ENCODE data around the gene KMT2C.
"Not testable (repeated sequence)": the region's sequence is repeated elsewhere in the genome, so short reads cannot be mapped to it uniquely, and the experiment has no call there.

Gene KMT2C

GRCh38 chr7:152286972-152287371, 148.8 kb downstream of the KMT2C start:
- FAIRE-seq = not testable (repeated sequence)

- FAIRE-seq = not testable (repeated sequence)
Observed at GRCh38 chr7:152286219-152286618, 149.6 kb downstream of the KMT2C start.

GRCh38 chr7:152284998-152285397, 150.8 kb downstream of the KMT2C start:
- FAIRE-seq = not testable (repeated sequence)

GRCh38 chr7:152277687-152278086, 158.1 kb downstream of the KMT2C start:
- peak; percentile 52 for FAIRE-seq

GRCh38 chr7:152270427-152270826, 165.4 kb downstream of the KMT2C start:
- FAIRE-seq = not testable (repeated sequence)

- FAIRE-seq = not testable (repeated sequence)
Observed at GRCh38 chr7:152266859-152267258, 168.9 kb downstream of the KMT2C start.

- not testable (repeated sequence) for FAIRE-seq
Observed at GRCh38 chr7:152264915-152265314, 170.9 kb downstream of the KMT2C start.

- FAIRE-seq = not testable (repeated sequence)
Observed at GRCh38 chr7:152262146-152262545, 173.7 kb downstream of the KMT2C start.

- not testable (repeated sequence) for FAIRE-seq
Observed at GRCh38 chr7:152259645-152260044, 176.2 kb downstream of the KMT2C start.

GRCh38 chr7:152247851-152248250, 188.0 kb downstream of the KMT2C start:
- FAIRE-seq = not testable (repeated sequence)

GRCh38 chr7:152245417-152245816, 190.4 kb downstream of the KMT2C start:
- not testable (repeated sequence) for FAIRE-seq

- FAIRE-seq = not testable (repeated sequence)
Observed at GRCh38 chr7:152243464-152243863, 192.3 kb downstream of the KMT2C start.

GRCh38 chr7:152241301-152241700, 194.5 kb downstream of the KMT2C start:
- FAIRE-seq = not testable (repeated sequence)

- FAIRE-seq = not testable (repeated sequence)
Observed at GRCh38 chr7:152236306-152236705, 199.5 kb downstream of the KMT2C start.

GRCh38 chr7:152234421-152234820, 201.4 kb downstream of the KMT2C start:
- not testable (repeated sequence) for FAIRE-seq

GRCh38 chr7:152231089-152231488, 204.7 kb downstream of the KMT2C start:
- FAIRE-seq = no peak

GRCh38 chr7:152219556-152219955, 216.2 kb downstream of the KMT2C start:
- not testable (repeated sequence) for FAIRE-seq

- not testable (repeated sequence) for FAIRE-seq
Observed at GRCh38 chr7:152208766-152209165, 227.0 kb downstream of the KMT2C start.

- not testable (repeated sequence) for FAIRE-seq
Observed at GRCh38 chr7:152204417-152204816, 231.4 kb downstream of the KMT2C start.

- FAIRE-seq = peak; percentile 74
Observed at GRCh38 chr7:152203095-152203494, 232.7 kb downstream of the KMT2C start.

- no peak for FAIRE-seq
Observed at GRCh38 chr7:152202056-152202455, 233.7 kb downstream of the KMT2C start.

GRCh38 chr7:152200395-152200794, 235.4 kb downstream of the KMT2C start:
- FAIRE-seq = no peak

- FAIRE-seq = no peak
Observed at GRCh38 chr7:152196391-152196790, 239.4 kb downstream of the KMT2C start.

GRCh38 chr7:152193880-152194279, 241.9 kb downstream of the KMT2C start:
- FAIRE-seq = no peak

GRCh38 chr7:152189061-152189460, 246.7 kb downstream of the KMT2C start:
- FAIRE-seq = no peak
